Measurements from ENCODE around the gene JUNB. TPM values are rescaled to one million over a fixed set of nuclear protein-coding genes. Genes with fewer than 3 reads are reported as not detected.

Gene JUNB
- total RNA-seq, 1 experiment from 2014 or later: 194 TPM

- Histone ChIP-seq H2AFZ (ENCODE audit: low read depth, low read length, poor library complexity, severe bottlenecking) (no peak overlapping the region), H3K4me1 (ENCODE audit: control insufficient read depth in 1 of 2, insufficient read depth in 2 of 2, low read length in 2 of 2) (no peaks in the 10 kb centered on the region), H3K79me2 (ENCODE audit: insufficient read depth, low read length) (no peaks in the 10 kb centered on the region), H3K4me2 (ENCODE audit: low read length) (no peak overlapping the region), H4K20me1 (ENCODE audit: insufficient read depth) (no peaks in the 10 kb centered on the region), H3K27me3 (ENCODE audit: insufficient read depth, low read length) (no peaks in the 10 kb centered on the region), H3K36me3 (ENCODE audit: control insufficient read depth in 1 of 2, insufficient read depth in 2 of 2, low read length in 2 of 2) (peaks cover 3 to 22% of the 10 kb centered on the region in 2 experiments; a peak in 3 of 4 replicates), H3K9me2 (ENCODE audit: insufficient read depth) (no peaks in the 10 kb centered on the region), H3K4me3 (replicated peaks in 1 of 2; ENCODE audit: low read depth in 1 of 2, low read length in 2 of 2) (no peak overlapping the region), H3K27ac (ENCODE audit: low read depth, low read length) (no peak overlapping the region), H3K9me3 (ENCODE audit: control insufficient read depth in 1 of 2, insufficient read depth in 1 of 2, low read depth in 1 of 2, low read length in 2 of 2) (no peaks in the 10 kb centered on the region), H3K9ac (ENCODE audit: low read length) (no peak overlapping the region)
- TF ChIP-seq MAX (IDR thresholded peaks at IDR 0.05): no peak
- TF ChIP-seq, protein P1, sequence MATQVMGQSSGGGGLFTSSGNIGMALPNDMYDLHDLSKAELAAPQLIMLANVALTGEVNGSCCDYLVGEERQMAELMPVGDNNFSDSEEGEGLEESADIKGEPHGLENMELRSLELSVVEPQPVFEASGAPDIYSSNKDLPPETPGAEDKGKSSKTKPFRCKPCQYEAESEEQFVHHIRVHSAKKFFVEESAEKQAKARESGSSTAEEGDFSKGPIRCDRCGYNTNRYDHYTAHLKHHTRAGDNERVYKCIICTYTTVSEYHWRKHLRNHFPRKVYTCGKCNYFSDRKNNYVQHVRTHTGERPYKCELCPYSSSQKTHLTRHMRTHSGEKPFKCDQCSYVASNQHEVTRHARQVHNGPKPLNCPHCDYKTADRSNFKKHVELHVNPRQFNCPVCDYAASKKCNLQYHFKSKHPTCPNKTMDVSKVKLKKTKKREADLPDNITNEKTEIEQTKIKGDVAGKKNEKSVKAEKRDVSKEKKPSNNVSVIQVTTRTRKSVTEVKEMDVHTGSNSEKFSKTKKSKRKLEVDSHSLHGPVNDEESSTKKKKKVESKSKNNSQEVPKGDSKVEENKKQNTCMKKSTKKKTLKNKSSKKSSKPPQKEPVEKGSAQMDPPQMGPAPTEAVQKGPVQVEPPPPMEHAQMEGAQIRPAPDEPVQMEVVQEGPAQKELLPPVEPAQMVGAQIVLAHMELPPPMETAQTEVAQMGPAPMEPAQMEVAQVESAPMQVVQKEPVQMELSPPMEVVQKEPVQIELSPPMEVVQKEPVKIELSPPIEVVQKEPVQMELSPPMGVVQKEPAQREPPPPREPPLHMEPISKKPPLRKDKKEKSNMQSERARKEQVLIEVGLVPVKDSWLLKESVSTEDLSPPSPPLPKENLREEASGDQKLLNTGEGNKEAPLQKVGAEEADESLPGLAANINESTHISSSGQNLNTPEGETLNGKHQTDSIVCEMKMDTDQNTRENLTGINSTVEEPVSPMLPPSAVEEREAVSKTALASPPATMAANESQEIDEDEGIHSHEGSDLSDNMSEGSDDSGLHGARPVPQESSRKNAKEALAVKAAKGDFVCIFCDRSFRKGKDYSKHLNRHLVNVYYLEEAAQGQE (IDR thresholded peaks at IDR 0.05; ENCODE audit: low read depth): no peak
- TF ChIP-seq, protein P2, sequence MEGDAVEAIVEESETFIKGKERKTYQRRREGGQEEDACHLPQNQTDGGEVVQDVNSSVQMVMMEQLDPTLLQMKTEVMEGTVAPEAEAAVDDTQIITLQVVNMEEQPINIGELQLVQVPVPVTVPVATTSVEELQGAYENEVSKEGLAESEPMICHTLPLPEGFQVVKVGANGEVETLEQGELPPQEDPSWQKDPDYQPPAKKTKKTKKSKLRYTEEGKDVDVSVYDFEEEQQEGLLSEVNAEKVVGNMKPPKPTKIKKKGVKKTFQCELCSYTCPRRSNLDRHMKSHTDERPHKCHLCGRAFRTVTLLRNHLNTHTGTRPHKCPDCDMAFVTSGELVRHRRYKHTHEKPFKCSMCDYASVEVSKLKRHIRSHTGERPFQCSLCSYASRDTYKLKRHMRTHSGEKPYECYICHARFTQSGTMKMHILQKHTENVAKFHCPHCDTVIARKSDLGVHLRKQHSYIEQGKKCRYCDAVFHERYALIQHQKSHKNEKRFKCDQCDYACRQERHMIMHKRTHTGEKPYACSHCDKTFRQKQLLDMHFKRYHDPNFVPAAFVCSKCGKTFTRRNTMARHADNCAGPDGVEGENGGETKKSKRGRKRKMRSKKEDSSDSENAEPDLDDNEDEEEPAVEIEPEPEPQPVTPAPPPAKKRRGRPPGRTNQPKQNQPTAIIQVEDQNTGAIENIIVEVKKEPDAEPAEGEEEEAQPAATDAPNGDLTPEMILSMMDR (IDR thresholded peaks at IDR 0.05 in 2 of 3, conservative IDR thresholded peaks at IDR 0.05 in 1 of 3; ENCODE audit: borderline replicate concordance in 1 of 3, insufficient read depth in 1 of 3, low read depth in 2 of 3, low read length in 2 of 3): no peak
- TF ChIP-seq RAD21 (IDR thresholded peaks at IDR 0.05; ENCODE audit: low read depth): no peak
- no peak for TF ChIP-seq EZH2 (IDR thresholded peaks at IDR 0.05)
- TF ChIP-seq SP1 (IDR thresholded peaks at IDR 0.05; ENCODE audit: low read depth): no peak
- TF ChIP-seq ZNF274 (IDR thresholded peaks at IDR 0.05; ENCODE audit: low read depth, low read length): no peak
- TF ChIP-seq YY1 (IDR thresholded peaks at IDR 0.05; ENCODE audit: extremely low read depth, insufficient replicate concordance, low read depth, low read length): no peak
- TF ChIP-seq TCF7L2 (IDR thresholded peaks at IDR 0.05; ENCODE audit: borderline replicate concordance, extremely low read depth, insufficient read depth, insufficient read length): no peak
- intact Hi-C loops (cut with micrococcal nuclease): no loop called here
- ChIA-PET POLR2A (no interaction called here), CTCF (no interaction called here), RAD21 (ENCODE audit: low non-redundant PET in 1 of 2, low total read pairs in 2 of 2, uncharacterized antibody in 2 of 2, unreplicated experiment in 2 of 2) (no interaction called here)
- BruUV-seq (replicated peaks): no TSS peak
- DNase-seq (ENCODE audit: low read depth, low spot score) (no peak), ATAC-seq (no peak)
Measured at GRCh38 chr19:12749938-12750521, 41.3 kb upstream of the JUNB start.
